B cell (primary cell): ENCODE measurements around the gene WAC.

Experiments used
- EZH2 ChIP-seq: IDR thresholded peaks from 2 replicates; pipeline ENCODE4 v1.6.1; 2012; ENCODE audit warnings: borderline replicate concordance, low read depth, mild to moderate bottlenecking, moderate library complexity, low read length; ENCODE audit not compliant: insufficient read depth, poor library complexity, severe bottlenecking
- TF ChIP-seq, protein P1 (sequence below): fragments of 200-600 bp; IDR thresholded peaks from one replicate; pipeline ENCODE4 v1.8.0; 2022; ENCODE audit warnings: antibody characterized with exemption, mild to moderate bottlenecking

DNA sequence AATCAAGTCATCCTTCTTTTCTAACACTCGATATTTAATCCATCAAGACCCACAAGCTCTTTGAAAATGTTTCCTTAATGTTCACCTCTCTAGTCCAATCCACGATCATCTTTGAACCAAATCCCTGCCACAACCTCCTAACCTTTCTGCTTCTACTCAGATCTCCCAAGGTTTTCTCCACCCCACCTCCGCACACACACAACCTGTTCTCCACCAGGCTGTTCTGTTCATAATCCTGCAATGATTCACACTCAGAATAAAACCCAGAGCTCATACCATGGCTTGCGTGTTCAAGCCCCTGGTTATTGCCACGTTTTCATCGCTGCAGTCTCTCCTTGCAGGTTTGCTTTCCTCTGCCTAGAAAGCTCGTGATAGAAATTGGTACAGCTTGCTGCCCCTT, 90.6 kb downstream of the WAC start:
- TF ChIP-seq, protein P1, sequence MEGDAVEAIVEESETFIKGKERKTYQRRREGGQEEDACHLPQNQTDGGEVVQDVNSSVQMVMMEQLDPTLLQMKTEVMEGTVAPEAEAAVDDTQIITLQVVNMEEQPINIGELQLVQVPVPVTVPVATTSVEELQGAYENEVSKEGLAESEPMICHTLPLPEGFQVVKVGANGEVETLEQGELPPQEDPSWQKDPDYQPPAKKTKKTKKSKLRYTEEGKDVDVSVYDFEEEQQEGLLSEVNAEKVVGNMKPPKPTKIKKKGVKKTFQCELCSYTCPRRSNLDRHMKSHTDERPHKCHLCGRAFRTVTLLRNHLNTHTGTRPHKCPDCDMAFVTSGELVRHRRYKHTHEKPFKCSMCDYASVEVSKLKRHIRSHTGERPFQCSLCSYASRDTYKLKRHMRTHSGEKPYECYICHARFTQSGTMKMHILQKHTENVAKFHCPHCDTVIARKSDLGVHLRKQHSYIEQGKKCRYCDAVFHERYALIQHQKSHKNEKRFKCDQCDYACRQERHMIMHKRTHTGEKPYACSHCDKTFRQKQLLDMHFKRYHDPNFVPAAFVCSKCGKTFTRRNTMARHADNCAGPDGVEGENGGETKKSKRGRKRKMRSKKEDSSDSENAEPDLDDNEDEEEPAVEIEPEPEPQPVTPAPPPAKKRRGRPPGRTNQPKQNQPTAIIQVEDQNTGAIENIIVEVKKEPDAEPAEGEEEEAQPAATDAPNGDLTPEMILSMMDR: no peak
- no peak for TF ChIP-seq EZH2
